Vagina (tissue), 2 donors: ENCODE data around the gene TEC. TPM values are rescaled to one million over a fixed set of nuclear protein-coding genes. Genes with fewer than 3 reads are reported as not detected.

Experiments
- DNase-seq, 2 donors: peaks; one replicate each; pipeline ENCODE4 v3.0.0-alpha.2; 2017; ENCODE audit errors: extremely low spot score in 2 of 2
- H3K27ac ChIP-seq: fragments of 200-600 bp; sonication (generic); one replicate; pipeline ENCODE4 v1.5.1; 2019
- H3K27me3 ChIP-seq: fragments of 200-600 bp; sonication (generic); one replicate; pipeline ENCODE4 v1.5.1; 2019
- H3K36me3 ChIP-seq, 2 donors: fragments of 200-600 bp; sonication (generic); one replicate each; pipeline ENCODE4 v1.5.1; 2017 to 2019
- H3K4me1 ChIP-seq: fragments of 200-600 bp; sonication (generic); one replicate; pipeline ENCODE4 v1.5.1; 2019
- H3K4me3 ChIP-seq, 2 donors: fragments of 200-600 bp; sonication (generic); 1 replicate in 1 of 2; 2 replicates in 1 of 2; pipeline ENCODE4 v1.5.1; 2016 to 2019
- H3K9me3 ChIP-seq: fragments of 200-600 bp; sonication (generic); one replicate; pipeline ENCODE4 v1.5.1; 2019
- POLR2A ChIP-seq, 2 donors: fragments of 450-650 bp; IDR thresholded peaks; one replicate each; pipeline ENCODE4 v1.6.1; 2017; ENCODE audit warnings: antibody characterized with exemption in 2 of 2, mild to moderate bottlenecking in 2 of 2, moderate library complexity in 2 of 2
- POLR2AphosphoS5 ChIP-seq, 2 donors: sonication (generic); formaldehyde crosslinking; IDR thresholded peaks; one replicate each; pipeline ENCODE4 v1.9.0; 2017; ENCODE audit warnings: antibody characterized with exemption in 2 of 2, mild to moderate bottlenecking in 2 of 2, low read depth in 1 of 2; ENCODE audit not compliant: insufficient read depth in 1 of 2
- intact Hi-C: fragments of 100-400 bp; cut with DNase I; formaldehyde crosslinking; loops from one replicate; pipeline ENCODE4 v1.15.1; 2023
- total RNA-seq: library from RNA; depleted of rRNA; stranded (reverse); fragments of >200 nt; gene quantifications from one replicate; pipeline ENCODE4 v1.2.3, GENCODE V29; 2016
- TF ChIP-seq, protein P1 (sequence below), 3 experiments: fragments of 450-650 bp in 2 of 3; fragments of 200-600 bp in 1 of 3; sonication (generic) in 1 of 3; IDR thresholded peaks; one replicate each; pipeline ENCODE4 v1.5.1; 2017 to 2019; ENCODE audit warnings: antibody characterized with exemption in 3 of 3, mild to moderate bottlenecking in 2 of 3, moderate library complexity in 2 of 3

The TEC gene
- total RNA-seq, 1 donor from 2014 or later = 9.3 TPM

DNA sequence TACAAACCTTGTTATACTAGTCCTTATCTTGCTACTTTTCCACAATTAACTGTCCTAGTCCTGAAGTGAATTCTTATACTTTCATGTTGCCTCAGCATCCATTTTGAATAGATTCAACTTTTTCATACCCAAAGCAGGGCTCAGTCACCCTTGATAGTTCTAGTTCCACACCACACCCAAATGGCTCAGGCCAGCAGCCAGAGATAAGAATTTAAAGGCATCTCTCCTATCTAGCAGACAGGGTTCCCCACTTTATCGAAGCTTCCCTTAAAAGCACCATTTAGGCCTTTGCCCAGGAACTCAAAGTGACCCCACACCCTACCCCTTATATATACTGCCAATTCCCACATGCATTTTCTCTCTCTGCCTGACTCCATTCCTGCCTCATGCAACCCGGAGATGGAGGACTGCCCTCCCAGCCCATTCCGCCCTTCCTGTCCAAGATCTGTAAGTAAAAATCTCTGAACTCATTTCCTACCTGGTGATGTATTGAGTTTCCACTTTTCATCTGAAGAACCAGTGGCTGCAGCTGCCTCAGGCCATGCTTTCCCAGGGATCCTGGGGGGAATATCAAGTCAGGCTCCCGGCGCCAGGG, 71.9 kb downstream of the TEC start:
- intact Hi-C loops = no loop called here
- no peak for TF ChIP-seq POLR2AphosphoS5 (IDR thresholded peaks at IDR 0.05; ENCODE audit: insufficient read depth in 1 of 2, low read depth in 1 of 2)
- TF ChIP-seq, protein P1, sequence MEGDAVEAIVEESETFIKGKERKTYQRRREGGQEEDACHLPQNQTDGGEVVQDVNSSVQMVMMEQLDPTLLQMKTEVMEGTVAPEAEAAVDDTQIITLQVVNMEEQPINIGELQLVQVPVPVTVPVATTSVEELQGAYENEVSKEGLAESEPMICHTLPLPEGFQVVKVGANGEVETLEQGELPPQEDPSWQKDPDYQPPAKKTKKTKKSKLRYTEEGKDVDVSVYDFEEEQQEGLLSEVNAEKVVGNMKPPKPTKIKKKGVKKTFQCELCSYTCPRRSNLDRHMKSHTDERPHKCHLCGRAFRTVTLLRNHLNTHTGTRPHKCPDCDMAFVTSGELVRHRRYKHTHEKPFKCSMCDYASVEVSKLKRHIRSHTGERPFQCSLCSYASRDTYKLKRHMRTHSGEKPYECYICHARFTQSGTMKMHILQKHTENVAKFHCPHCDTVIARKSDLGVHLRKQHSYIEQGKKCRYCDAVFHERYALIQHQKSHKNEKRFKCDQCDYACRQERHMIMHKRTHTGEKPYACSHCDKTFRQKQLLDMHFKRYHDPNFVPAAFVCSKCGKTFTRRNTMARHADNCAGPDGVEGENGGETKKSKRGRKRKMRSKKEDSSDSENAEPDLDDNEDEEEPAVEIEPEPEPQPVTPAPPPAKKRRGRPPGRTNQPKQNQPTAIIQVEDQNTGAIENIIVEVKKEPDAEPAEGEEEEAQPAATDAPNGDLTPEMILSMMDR (IDR thresholded peaks at IDR 0.05) = no peak
- no peak for TF ChIP-seq POLR2A (IDR thresholded peaks at IDR 0.05)
- no peaks in the 10 kb centered on the region for H3K9me3 ChIP-seq
- DNase-seq = no peak
- no peaks in the 10 kb centered on the region for H3K27me3 ChIP-seq
- H3K27ac ChIP-seq = no peak overlapping the region
- H3K4me3 ChIP-seq = no peak overlapping the region
- peaks cover 10% of the 10 kb centered on the region for H3K4me1 ChIP-seq
- no peaks in the 10 kb centered on the region for H3K36me3 ChIP-seq

DNA sequence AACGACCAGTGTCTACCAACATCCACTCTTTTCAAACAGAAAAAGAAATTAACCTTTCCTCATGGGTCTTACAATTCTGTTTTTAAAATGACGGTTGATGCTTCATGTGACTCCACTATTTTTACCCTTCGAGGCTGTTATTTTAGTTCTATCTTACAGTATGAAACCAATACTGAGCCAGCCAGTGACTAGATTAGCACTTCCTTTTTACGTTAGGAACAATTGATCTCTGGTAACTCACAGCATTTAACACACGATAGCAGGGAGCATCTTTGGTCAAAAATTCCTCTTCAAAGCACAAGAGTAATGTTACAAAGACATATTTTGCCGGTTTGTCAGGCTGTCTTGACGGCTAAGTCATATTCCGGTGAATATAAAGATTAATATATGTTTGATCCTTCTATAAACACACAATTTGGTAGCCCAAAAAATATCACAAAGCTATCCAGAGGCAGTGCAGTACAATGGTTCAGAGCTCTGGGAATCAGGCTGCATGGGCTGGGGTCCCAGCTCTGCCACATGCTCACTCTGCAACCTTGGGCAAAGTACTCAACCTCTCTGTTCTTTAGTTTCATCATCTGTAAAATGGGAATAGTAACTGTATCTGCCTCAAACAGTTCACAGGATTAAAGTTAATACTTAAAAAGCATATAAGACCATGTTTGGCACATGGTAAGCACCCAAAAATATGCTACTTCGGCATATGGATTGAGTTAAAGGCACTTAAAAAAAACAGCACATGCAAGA, 72.7 kb downstream of the TEC start:
- Histone ChIP-seq H3K4me1 (peaks cover 10% of the 10 kb centered on the region), H3K27me3 (no peaks in the 10 kb centered on the region), H3K27ac (no peak overlapping the region), H3K36me3 (no peaks in the 10 kb centered on the region), H3K9me3 (no peaks in the 10 kb centered on the region), H3K4me3 (no peak overlapping the region)
- TF ChIP-seq, protein P1 (IDR thresholded peaks at IDR 0.05) = no peak
- no peak for TF ChIP-seq POLR2AphosphoS5 (IDR thresholded peaks at IDR 0.05; ENCODE audit: insufficient read depth in 1 of 2, low read depth in 1 of 2)
- TF ChIP-seq POLR2A (IDR thresholded peaks at IDR 0.05) = no peak
- intact Hi-C loops = no loop called here
- no peak for DNase-seq

DNA sequence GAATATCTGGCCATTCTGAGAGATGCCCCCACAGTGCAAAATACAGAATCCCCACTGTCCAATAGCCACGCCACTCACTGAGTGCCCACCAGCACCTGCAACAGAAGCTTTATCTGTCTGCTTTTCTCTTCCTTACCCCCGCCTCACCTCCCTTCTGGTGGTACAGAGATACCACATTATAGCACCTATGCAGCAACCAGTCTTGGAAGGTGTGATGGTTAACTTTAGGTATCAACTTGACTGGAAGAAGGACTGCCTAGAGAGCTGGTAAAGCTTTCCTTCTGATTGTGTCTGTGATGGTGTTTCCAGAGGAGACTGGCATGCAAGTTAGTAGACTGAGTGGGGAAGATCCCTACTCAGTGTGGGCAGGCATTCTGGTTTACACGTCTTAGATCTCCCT, 73.8 kb downstream of the TEC start:
- Histone ChIP-seq H3K4me3 (no peak overlapping the region), H3K36me3 (no peaks in the 10 kb centered on the region), H3K9me3 (no peaks in the 10 kb centered on the region), H3K27ac (no peak overlapping the region), H3K27me3 (no peaks in the 10 kb centered on the region), H3K4me1 (peaks cover 10% of the 10 kb centered on the region)
- intact Hi-C loops = no loop called here
- TF ChIP-seq, protein P1 (IDR thresholded peaks at IDR 0.05) = no peak
- no peak for TF ChIP-seq POLR2A (IDR thresholded peaks at IDR 0.05)
- TF ChIP-seq POLR2AphosphoS5 (IDR thresholded peaks at IDR 0.05; ENCODE audit: insufficient read depth in 1 of 2, low read depth in 1 of 2) = no peak
- no peak for DNase-seq

DNA sequence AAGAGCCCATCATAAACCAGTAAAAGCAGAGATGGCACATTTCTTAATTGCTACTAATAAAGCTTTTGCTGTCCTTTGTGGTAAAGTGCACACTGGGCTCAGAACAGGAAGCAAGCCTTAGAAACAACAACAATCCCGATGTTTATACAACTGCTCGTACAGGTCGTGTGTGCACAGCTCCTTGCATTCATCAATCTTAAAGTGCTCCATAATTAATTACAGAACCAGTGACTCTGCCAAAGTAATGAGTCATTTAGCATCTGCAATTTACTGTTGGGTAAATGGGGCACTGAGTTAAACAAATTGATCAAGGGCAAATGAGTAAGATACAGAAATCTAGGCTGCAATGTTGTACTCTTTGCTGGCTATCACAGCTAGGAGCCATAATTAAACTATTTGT, 74.3 kb downstream of the TEC start:
- no peaks in the 10 kb centered on the region for H3K9me3 ChIP-seq
- no peak overlapping the region for H3K4me3 ChIP-seq
- intact Hi-C loops = no loop called here
- H3K4me1 ChIP-seq = peaks cover 10% of the 10 kb centered on the region
- no peak overlapping the region for H3K27ac ChIP-seq
- DNase-seq = no peak
- no peaks in the 10 kb centered on the region for H3K36me3 ChIP-seq
- H3K27me3 ChIP-seq = no peaks in the 10 kb centered on the region
- TF ChIP-seq, protein P1 (IDR thresholded peaks at IDR 0.05) = no peak
- no peak for TF ChIP-seq POLR2AphosphoS5 (IDR thresholded peaks at IDR 0.05; ENCODE audit: insufficient read depth in 1 of 2, low read depth in 1 of 2)
- no peak for TF ChIP-seq POLR2A (IDR thresholded peaks at IDR 0.05)

DNA sequence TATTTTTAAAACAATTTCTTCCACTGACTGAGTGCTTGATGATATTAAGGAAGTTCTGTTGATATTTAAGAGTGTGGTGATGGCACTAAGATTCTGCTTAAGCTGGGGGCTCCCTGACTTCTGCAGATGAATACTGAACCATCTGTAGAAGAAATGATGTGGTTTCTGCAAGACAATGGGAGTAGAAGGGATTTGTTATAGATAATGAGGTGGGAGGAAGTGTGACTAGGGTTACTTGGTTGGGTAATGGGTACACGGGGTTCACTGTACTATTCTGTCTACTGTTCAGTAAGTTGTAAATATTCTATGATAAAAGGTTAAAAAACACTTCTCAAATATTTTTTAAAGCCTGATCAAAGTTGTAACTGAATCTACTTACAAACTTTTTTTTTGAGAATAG, 74.7 kb downstream of the TEC start:
- H3K9me3 ChIP-seq = no peaks in the 10 kb centered on the region
- intact Hi-C loops = no loop called here
- H3K4me1 ChIP-seq = peaks cover 10% of the 10 kb centered on the region
- H3K4me3 ChIP-seq = no peak overlapping the region
- H3K27me3 ChIP-seq = no peaks in the 10 kb centered on the region
- TF ChIP-seq POLR2AphosphoS5 (IDR thresholded peaks at IDR 0.05; ENCODE audit: insufficient read depth in 1 of 2, low read depth in 1 of 2) = no peak
- no peak for TF ChIP-seq POLR2A (IDR thresholded peaks at IDR 0.05)
- TF ChIP-seq, protein P1 (IDR thresholded peaks at IDR 0.05) = no peak
- H3K27ac ChIP-seq = no peak overlapping the region
- no peaks in the 10 kb centered on the region for H3K36me3 ChIP-seq
- DNase-seq = no peak
